Measurements from ENCODE around the gene CHURC1. TPM values are rescaled to one million over a fixed set of nuclear protein-coding genes. Genes with fewer than 3 reads are reported as not detected.

CHURC1 gene
- polyA plus RNA-seq, 5 donors: 45.4 to 64.2 (median 56.8) TPM

DNA sequence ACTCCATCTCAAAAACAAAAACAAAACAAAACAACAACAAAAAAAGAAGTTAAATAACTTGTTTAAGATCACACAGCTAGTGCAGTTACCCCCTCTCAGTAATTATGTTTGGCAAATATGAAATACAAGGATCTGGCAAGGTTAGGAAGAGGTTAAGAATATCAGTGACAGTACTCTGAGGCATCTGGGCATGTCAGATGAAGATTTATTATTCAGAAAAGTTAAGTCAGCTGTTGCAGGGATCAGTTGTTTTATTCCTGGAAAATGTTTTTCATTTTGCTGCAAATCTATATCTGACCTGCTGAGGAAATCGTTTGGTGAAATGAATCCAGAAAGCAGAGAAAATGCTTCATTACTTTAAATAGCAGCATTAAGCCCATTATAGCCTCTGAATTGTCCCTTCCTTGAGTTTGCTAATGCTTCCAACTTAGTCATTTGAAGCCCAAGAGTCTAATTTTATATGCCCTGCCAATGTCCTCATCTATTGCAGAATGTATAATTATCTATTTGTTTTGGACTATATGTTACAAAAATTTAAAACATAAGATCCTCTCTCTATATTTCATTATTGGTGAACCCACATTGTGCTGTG, 20.2 kb downstream of the CHURC1 start:
- DNase-seq: no peak

DNA sequence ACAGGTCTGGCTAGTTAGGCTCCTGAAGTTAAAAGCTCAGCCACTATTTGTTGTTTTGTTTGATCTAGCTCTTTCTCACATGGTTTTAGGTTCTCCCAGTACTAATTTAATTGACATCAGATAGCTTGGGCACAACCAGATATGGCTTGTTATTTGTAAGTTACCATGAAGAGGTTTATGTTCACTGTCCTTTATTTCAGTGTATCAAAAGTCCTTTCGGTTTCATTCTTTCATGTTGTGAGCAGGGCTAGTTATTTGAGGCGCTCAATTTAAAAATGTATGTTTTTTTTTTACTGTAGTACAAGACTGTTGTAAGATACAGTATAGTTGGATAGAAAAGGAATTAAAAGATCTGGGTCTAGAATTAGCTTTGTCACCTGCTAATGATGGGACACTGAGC, 21.3 kb downstream of the CHURC1 start:
- DNase-seq: no peak

DNA sequence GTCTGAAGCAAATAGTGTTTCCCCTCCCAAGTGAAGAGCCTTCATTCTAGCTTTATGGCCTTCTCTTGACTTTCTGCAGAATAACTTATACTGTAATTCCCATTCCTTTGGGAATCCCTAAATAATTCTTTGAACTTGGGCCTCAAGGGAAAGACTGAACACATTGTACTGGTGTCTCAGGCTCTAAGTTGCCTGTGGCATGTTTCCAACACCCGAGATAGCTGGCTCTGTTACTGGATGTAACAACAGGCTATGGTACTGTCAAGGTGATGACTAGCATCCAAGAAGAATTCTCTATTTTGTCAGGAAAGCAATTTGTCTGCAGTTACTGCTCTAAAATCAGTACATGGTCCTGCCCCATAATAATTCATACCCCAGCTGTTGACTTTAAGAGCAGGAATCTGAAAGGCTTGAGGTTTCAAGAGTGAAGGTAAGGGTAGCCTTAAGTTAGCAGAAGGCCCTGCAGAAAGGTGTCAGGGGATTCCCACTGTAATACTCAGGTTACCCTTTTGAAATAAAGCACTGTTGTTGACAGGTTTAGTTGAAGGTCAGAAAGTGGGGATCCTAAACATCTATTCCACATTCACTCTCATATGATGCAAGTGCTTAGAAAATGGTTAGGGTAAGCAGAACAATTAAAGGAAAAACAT, 23.0 kb downstream of the CHURC1 start:
- DNase-seq: no peak

DNA sequence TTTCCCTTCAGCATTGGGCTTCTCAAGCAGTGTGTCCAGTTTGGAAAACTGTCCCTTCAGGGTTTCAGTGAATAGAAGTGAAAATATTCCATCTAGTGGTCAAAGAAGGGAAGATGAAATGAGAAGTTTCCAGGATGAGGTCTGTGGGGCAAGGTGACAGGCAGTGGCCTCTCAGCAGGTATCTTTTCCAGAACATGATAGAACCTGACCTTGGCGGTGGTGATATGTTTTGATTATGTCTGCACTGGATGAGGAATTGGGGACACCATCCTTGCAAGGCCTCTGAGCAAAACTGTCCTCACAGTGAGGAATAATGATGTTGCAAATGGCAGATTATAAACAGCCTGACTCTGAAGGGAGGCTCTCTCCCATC, 23.6 kb downstream of the CHURC1 start:
- DNase-seq: no peak

DNA sequence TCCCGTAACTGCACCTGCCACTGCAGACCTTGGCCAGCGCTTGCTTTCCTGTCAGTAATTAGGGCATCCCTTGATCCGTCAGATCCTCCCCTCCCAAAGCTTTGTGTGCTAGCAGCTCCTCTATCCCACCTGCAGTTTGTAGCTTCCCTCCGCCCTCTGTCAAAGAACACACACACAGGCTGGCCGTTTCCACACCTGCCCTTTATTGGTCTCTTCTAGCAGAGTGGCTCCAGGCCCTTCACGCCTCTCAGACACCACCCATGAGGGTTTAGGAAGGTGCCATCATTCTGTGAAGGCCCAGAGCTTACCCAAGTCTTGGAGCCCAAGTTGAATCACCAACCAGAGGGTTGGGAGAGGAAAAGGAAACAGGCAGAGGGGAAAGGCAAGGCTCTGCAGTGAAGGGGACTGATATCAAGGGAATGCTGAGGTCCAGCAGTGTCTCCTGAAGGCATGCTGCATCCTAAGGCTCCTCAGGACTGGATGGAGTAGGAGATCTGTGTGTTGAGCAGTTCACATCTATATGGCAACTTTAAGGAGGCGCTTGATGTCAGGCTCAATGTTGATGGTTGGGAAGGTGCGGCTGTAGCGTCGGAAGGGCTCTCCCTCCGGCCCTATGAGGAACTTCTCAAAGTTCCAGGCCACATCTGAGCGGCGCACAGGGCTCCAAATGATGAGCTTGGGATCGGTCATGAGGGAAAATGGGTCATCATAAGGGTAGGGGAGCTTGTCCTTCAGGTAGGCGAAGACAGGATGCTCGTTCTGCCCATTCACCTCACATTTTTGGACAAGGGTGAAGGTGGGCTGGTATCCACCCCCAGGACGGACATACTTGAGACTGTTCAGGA, 24.9 kb downstream of the CHURC1 start:
- no peak for DNase-seq

DNA sequence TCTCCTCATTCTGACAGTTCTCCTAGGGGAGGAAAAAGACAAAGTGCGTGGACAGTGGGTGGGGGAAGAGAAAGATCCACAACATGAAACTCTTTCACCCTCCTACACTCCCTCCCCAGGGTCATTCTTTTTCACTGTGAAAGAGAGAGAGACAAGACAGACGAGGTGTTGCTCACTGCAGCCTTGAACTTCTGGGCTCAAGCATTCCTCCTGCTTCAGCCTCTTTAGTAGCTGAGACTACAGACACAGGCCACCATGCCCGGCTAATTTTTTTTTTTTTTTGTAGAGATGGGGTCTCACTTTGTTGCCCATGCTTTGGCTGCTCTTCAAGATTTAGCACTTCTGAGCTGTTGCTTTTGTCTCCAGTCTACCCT, 25.5 kb downstream of the CHURC1 start:
- DNase-seq: no peak

GRCh38 chr14:64940336-64940910, 26.2 kb downstream of the CHURC1 start:
- DNase-seq: no peak

- DNase-seq: no peak
Observed at GRCh38 chr14:64942531-64943111, 28.4 kb downstream of the CHURC1 start, which contains the start of gene GPX2. Gene GPX2 (minus strand): TSS chr14:64942745. CDS start chr14:64942726, 19 bp downstream.

DNA sequence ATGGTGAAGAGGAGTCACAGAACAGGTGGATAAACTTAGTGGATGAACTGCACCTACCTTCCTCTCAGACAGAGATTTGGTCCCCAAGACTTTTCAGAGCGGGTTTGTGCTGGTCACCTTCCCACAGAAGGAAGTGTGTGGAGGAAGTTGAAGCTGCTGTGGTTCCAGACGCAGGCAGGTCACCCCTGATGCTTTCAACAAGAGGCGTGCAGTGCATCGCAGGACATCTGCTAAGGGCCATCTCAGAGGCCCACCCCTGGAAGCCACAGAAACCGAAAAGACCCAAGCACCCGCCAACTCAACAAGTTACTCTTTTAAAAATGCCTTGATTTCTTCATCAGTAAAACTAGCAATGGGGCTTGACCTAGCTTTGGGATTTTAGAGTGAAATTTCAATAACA, 29.3 kb downstream of the CHURC1 start:
- no peak for DNase-seq

DNA sequence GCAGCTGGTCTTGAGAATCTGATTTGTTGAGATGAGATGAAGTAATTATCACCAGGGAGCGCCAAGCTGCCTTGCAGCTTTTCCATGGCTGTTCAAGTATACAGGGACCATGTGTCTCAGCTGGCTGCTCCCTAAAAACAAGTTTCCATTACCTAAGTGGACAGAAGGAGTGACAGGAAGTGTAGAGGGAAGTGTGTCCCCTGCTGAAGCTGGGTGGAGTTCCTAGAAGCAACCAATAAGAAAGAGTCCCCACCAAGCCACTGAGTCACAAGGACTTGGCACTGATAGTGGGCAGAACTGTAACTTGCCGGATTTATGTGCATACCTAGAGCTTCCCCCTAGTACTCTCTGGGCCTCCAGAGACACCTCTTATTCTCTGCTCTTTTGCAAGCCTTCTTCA, 29.8 kb downstream of the CHURC1 start:
- DNase-seq: no peak

DNA sequence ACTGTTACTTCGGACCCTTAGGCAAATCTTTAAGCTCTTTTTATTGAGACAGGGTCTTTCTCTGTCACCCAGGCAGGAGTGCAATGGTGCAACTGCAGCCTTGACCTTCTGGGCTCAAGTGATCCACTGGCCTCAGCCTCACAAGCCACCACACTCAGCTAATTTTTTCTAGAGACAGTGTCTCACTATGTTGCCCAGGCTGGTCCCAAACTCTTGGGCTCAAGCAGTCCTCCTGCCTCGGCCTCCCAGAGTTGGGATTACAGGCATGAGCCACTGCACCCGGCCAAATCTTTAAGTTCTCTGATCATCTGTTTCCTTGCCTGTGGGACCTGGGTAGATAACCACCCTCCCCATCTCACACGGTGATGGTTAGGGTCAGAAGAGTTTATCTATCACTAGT, 30.6 kb downstream of the CHURC1 start:
- DNase-seq: no peak

DNA sequence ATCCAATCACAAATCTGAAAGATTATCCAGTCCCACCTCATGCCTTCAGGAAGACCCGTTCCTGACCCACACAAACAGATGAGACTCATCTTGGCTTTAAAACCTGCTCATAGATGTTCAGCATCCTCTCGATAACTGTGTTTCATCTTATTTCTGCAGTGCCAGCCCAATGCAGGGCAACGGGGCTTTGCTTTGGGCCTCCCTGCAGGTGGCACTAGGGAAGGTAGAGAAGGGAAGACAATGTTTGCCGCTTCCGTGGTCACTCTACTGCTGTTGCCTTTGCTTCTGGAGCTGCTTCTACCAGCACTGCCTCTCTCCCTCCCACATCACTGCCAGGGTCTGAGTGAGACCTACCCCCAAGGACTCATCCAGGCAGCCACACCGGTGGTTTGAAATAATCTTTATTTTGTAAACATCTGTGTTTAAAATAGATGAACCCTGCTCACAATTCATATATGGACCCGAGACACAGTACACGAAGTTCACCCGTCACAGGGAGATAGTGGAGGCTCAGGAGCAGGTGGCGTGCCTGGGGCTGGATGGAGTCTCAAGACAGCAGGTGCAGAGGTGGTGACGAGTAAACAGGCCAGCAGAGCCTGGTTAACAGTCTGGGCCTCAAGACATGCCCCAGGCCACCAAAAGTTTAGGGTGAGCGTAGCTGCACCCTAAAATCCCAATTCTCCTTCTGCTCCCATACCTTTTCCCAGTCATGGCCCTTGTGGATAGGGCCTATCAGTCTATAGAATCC, 31.4 kb downstream of the CHURC1 start:
- no peak for DNase-seq

GRCh38 chr14:64946310-64947045, 32.2 kb downstream of the CHURC1 start:
- DNase-seq: no peak

- DNase-seq: no peak
Observed at GRCh38 chr14:64947710-64948611, 33.7 kb downstream of the CHURC1 start.

DNA sequence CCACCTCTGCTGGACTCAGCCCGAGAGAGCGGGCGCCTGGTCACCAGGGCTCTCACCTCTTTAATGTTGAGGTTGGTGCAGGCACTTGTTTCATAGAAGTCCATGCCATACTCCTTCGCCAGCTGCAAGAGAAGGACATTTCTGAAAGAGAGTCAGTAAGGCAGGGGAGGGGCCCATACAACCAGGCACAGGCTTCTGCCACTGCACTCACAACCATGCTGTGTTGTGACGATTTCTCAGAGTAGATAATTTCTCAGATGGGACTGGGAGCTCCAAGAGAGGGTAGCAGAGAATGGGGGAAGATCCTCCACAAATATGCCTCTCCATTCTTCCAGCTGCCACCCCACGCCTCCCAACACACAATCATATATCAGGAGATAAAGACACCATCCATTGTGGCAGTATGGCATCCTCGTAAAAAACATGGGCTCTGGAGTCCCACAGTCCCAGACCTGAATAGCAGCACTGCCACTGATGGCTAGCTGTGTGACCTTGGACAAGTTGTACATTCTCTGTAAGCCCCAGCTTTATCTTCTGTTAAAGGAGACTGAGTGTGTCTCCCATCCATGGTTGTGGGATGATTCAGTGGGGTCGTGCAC, 34.5 kb downstream of the CHURC1 start:
- no peak for DNase-seq

DNA sequence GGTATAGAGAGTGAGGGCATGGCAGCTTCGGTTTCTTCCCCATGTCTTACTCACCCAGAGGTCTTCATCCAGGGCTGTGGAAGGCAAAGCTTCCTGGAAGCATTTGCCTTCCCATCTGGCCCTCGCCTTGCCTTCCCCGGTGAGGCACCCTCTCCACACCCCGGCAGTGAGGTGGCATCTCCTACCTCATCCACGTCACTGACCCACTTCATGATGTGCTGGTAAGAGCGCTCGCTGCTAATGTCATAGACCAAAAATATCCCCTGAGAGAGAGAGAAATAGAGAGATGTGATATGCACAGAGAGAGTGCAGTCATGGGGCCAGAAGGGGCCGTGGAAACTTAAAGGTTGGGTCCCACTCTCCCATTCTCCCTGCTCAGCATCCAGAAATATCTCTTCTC, 36.6 kb downstream of the CHURC1 start:
- DNase-seq: no peak

- no peak for DNase-seq
Observed at GRCh38 chr14:64951291-64951690, 37.0 kb downstream of the CHURC1 start.

DNA sequence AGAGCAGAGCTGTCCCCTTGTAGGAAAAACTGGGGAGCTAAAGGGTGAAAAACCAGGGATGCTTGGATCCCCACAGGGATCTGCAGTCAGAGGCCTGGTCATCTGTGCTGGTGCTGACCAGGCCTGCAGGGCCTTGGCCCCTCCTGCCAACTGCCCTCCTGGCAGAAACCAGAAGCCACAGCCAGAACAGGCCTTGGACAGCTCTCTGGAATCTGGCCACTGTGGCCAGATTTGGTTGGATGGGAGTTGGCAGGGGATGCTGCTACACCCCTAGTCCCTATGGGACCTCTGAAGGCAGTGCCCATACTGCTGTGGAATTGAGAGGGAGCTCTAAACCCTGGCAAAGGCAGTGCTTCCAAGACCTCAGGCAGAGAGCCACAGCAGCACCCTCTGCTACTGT, 37.5 kb downstream of the CHURC1 start:
- no peak for DNase-seq

- no peak for DNase-seq
Observed at GRCh38 chr14:64952598-64953309, 38.5 kb downstream of the CHURC1 start.

All from right lung (tissue), 5 donors.